ENCODE results near the gene IRX2.

The IRX2 gene

DNA sequence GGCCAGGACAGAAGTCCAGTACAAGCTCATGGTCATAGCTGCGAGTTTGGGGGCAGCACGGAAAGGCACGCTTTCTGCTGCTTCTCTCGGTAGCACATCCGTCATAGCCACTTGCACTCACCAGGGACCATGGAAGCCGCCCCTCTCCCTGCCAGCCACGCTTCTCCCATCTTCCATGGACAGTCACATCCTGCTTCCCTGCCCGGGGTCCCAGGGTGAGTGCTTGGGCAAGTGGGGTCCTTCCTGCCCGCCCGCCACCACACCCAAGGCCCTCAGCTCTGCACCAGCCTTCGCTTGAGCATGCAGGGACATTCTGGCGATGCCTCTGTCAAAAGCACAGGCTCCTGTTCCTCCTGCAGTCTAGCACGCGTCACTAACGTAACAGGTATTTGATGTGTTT lies 13.1 kb upstream of the IRX2 start:
- H3K4me1 ChIP-seq (ENCODE audit: control insufficient read depth in 1 of 2, insufficient read depth in 1 of 2, low read depth in 1 of 2, low read length in 1 of 2), result no peaks in the 10 kb centered on the region
- H3K27me3 ChIP-seq, result peaks cover 46% of the 10 kb centered on the region
- no peaks in the 10 kb centered on the region for H3K36me3 ChIP-seq
- no peak overlapping the region for H3K4me3 ChIP-seq (ENCODE audit: low read depth in 1 of 2, low read length in 1 of 2)
- H3K27ac ChIP-seq, result no peak overlapping the region
- no peaks in the 10 kb centered on the region for H3K9me3 ChIP-seq
- TF ChIP-seq, protein P1, sequence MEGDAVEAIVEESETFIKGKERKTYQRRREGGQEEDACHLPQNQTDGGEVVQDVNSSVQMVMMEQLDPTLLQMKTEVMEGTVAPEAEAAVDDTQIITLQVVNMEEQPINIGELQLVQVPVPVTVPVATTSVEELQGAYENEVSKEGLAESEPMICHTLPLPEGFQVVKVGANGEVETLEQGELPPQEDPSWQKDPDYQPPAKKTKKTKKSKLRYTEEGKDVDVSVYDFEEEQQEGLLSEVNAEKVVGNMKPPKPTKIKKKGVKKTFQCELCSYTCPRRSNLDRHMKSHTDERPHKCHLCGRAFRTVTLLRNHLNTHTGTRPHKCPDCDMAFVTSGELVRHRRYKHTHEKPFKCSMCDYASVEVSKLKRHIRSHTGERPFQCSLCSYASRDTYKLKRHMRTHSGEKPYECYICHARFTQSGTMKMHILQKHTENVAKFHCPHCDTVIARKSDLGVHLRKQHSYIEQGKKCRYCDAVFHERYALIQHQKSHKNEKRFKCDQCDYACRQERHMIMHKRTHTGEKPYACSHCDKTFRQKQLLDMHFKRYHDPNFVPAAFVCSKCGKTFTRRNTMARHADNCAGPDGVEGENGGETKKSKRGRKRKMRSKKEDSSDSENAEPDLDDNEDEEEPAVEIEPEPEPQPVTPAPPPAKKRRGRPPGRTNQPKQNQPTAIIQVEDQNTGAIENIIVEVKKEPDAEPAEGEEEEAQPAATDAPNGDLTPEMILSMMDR (IDR thresholded peaks at IDR 0.05), result no peak

DNA sequence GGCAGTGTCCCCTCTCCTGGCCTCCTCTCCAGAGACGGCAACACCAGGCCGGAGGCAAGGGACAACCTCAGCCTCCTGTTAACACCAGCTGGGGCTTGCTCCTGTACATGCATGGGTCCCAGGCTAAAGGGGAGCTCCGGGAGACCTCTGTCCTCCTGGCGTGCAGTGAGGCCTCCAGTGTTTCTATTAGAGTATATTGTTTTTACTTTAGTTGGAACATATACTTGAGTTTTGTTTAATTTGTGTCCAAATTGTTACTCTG lies 12.0 kb upstream of the IRX2 start:
- Histone ChIP-seq H3K9me3 (no peaks in the 10 kb centered on the region), H3K36me3 (no peaks in the 10 kb centered on the region), H3K27me3 (peaks cover 57% of the 10 kb centered on the region), H3K4me3 (ENCODE audit: low read depth in 1 of 2, low read length in 1 of 2) (no peak overlapping the region), H3K27ac (no peak overlapping the region), H3K4me1 (ENCODE audit: control insufficient read depth in 1 of 2, insufficient read depth in 1 of 2, low read depth in 1 of 2, low read length in 1 of 2) (no peaks in the 10 kb centered on the region)
- TF ChIP-seq, protein P1 (IDR thresholded peaks at IDR 0.05), result no peak

DNA sequence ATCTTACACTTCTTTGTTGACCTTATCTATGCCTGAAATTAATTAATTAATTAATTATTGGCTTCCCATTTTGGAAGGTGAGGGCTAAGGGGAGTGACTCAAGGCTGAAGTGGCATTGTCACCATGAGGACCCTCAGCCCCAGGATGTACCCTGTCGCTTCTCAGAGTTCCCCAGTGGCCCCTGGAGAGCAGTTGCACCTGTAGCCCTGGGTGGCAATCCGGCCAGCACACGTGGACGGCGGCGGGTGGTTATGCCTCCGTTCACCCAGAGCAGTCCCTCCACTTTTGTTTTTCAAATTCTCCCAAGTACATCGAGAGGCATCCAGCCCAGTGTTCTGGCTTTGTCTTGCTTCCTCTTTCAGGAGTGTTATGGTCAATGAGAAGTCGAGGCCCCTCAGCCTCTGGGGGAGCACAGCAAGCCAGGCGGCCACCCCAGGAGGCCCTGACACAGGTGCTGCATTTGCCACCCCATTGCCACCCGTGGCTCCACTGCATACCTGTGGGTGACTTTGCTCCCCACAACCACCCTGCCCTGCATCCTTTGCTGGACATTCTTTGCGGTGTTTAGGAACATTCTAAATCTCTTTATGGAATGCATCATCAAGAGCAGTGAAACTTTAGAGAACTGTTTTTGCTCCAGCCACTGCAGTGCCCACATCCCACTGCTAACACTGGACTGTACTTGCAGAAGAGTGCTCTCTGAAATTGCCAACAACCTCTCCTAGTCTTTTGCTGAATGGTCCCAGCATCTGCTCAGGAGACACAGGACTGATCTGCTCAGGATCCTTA lies 11.5 kb upstream of the IRX2 start:
- TF ChIP-seq, protein P1 (IDR thresholded peaks at IDR 0.05), result no peak
- Histone ChIP-seq H3K4me3 (ENCODE audit: low read depth in 1 of 2, low read length in 1 of 2) (no peak overlapping the region), H3K9me3 (no peaks in the 10 kb centered on the region), H3K4me1 (ENCODE audit: control insufficient read depth in 1 of 2, insufficient read depth in 1 of 2, low read depth in 1 of 2, low read length in 1 of 2) (no peaks in the 10 kb centered on the region), H3K27ac (no peak overlapping the region), H3K27me3 (peaks cover 62% of the 10 kb centered on the region), H3K36me3 (no peaks in the 10 kb centered on the region)

DNA sequence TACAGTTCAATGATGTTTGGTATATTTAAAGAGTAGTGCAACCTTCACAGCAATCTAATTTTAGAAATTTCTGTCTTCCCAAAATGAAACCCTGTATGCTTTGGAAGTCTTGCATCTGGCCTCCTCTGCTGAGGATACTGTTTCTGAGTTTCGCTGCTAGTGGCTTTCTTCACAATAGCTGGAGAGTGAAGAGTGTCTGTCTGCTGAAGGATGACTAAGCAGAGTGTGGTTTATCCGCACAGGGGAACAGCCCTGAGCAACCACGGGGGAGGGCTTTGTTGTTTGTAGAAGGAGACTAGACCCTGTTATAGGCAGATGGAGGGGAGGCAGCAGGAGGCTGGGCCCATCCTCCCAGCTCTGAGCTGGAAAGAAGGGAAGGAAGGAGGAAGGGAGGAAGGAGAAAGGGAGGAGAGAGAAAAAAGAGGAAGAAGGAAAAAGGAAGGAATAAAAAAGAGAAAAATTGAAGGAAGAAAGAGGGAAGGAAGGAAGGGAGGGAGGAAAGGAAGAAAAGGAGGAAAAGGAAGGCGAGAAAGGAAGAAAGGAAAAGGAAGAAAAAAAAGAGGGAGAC lies 10.5 kb upstream of the IRX2 start:
- Histone ChIP-seq H3K27ac (no peak overlapping the region), H3K9me3 (no peaks in the 10 kb centered on the region), H3K27me3 (peaks cover 70% of the 10 kb centered on the region), H3K4me1 (ENCODE audit: control insufficient read depth in 1 of 2, insufficient read depth in 1 of 2, low read depth in 1 of 2, low read length in 1 of 2) (no peaks in the 10 kb centered on the region), H3K36me3 (no peaks in the 10 kb centered on the region), H3K4me3 (ENCODE audit: low read depth in 1 of 2, low read length in 1 of 2) (no peak overlapping the region)
- TF ChIP-seq, protein P1 (IDR thresholded peaks at IDR 0.05), result no peak

DNA sequence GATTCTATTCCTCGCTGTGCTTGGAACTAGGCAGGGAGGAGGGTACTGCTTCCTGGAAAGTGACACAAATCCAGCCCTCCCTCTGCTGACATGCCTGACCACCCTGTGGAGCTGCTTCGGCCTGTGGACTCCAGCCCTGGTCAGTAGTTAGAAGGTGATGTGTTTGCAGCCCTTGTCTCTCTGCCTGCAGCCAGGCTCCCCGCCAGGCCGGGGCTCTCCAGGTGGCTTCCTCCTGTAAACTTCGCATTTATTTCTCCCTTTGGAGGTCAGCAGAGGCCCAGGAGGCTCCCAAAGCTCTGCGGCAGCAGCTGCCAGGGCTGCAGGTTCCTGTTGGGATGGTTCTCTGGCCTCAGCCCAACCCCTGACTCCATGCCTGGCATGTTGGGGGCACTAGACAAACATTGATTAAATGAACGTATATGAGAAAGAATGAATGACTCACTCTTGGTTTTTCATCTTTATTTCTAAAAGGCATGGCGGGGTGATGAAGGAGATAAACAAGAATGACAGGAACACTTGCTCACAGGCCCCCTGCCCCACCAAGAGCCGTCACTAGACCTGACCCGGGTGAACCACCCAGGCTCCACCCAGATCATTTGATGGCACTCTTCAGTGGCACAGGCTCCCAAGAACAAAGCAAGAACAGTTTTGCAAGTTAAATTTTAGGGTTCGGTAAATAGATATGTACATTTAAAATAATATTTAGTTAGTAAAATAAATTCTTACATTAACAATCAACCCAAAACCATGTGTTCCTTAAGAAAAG lies 8.4 kb upstream of the IRX2 start:
- Histone ChIP-seq H3K4me1 (ENCODE audit: control insufficient read depth in 1 of 2, insufficient read depth in 1 of 2, low read depth in 1 of 2, low read length in 1 of 2) (no peaks in the 10 kb centered on the region), H3K4me3 (ENCODE audit: low read depth in 1 of 2, low read length in 1 of 2) (no peak overlapping the region), H3K36me3 (no peaks in the 10 kb centered on the region), H3K27ac (no peak overlapping the region), H3K27me3 (peaks cover 72% of the 10 kb centered on the region), H3K9me3 (no peaks in the 10 kb centered on the region)
- TF ChIP-seq, protein P1 (IDR thresholded peaks at IDR 0.05), result no peak

Data from neutrophil (primary cell).